GM12872 (cell line): ENCODE data around the gene BSX.

ENCODE experiments used
- TF ChIP-seq, protein P1 (sequence below): IDR thresholded peaks from 3 replicates; pipeline ENCODE4 v1.5.1; 2011; ENCODE audit warnings: low read depth, mild to moderate bottlenecking, low read length, moderate library complexity; ENCODE audit not compliant: insufficient read depth

The BSX gene

GRCh38 chr11:122937983-122938382 lies 43.7 kb downstream of the BSX start:
- TF ChIP-seq, protein P1, sequence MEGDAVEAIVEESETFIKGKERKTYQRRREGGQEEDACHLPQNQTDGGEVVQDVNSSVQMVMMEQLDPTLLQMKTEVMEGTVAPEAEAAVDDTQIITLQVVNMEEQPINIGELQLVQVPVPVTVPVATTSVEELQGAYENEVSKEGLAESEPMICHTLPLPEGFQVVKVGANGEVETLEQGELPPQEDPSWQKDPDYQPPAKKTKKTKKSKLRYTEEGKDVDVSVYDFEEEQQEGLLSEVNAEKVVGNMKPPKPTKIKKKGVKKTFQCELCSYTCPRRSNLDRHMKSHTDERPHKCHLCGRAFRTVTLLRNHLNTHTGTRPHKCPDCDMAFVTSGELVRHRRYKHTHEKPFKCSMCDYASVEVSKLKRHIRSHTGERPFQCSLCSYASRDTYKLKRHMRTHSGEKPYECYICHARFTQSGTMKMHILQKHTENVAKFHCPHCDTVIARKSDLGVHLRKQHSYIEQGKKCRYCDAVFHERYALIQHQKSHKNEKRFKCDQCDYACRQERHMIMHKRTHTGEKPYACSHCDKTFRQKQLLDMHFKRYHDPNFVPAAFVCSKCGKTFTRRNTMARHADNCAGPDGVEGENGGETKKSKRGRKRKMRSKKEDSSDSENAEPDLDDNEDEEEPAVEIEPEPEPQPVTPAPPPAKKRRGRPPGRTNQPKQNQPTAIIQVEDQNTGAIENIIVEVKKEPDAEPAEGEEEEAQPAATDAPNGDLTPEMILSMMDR: no peak

DNA sequence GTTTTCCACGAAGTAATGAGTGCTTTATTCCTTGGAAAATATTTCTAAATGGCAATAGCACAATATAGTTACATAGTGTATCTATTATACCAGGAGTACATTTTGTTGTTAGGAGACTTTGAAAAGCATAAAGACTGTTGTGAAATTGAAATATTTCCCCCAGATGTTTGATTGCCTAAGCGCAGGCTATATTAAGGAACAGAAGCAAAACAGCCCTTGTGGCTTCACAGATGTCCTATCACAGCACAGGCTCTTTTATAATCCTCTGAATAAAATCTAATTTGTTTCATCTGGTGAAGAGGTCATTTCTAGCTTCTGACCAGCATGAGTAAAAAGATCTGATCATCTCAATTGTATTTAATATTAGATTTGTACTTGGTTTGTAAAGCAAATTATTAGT lies 48.2 kb downstream of the BSX start:
- TF ChIP-seq, protein P1: no peak

DNA sequence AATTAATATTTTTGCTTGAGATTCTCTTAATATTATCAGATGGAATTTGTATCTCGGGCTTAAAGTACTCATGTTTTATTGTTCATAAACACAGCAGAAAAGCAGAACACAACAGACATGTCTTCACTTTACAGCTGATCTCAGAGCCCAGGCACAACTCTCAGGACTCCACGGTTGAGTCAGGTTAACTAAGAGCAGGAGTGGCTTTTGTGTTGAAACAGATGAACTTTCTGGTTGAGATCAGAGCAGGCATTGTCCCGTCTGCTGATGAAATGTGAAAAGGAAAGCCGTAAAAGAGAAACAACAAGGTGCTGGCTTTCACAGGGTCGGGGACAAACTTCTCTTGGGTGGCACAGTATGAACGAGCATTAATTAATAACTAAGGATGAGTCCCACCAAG lies 50.1 kb downstream of the BSX start:
- TF ChIP-seq, protein P1: no peak
